ENCODE measurements around the gene PPP6R3. TPM values are rescaled to one million over a fixed set of nuclear protein-coding genes. Genes with fewer than 3 reads are reported as not detected.
A peak's percentile ranks its signal among the peaks of the same experiment; 100 is the strongest.
"Not testable (repeated sequence)": the region's sequence is repeated elsewhere in the genome, so short reads cannot be mapped to it uniquely, and the experiment has no call there.

The PPP6R3 gene
- total RNA-seq, 4 donors from 2014 or later, result 90.7 to 253 (median 164) TPM

DNA sequence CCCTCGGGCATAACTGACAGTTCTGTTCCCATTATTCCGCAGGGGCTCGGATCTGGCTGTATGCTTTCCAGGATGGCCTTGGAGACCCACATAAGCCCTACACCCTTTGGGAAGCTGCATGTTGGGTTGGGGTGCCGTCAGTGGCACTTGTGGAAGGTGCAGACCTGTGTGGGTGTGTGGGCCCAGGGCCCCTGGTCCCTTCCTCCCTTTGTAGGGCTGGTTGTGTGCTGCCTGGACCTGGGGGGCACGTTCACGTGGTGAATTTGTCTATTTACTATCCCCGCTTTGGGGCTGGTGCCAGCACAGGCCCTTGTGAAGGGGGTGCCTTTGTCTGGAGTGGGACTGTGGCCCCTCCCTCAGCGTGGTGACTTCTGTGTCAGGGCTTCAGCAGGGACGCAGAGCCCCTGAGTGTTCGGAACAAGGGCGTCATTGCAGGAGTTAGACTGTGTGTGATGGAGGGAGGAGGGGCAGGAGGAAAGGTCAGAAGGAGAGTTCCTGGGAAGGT, 15.0 kb upstream of the PPP6R3 start:
- intact Hi-C loops (cut with DNase I; ENCODE audit: low total_unique reads), result no loop called here
- DNase-seq, result no peak

DNA sequence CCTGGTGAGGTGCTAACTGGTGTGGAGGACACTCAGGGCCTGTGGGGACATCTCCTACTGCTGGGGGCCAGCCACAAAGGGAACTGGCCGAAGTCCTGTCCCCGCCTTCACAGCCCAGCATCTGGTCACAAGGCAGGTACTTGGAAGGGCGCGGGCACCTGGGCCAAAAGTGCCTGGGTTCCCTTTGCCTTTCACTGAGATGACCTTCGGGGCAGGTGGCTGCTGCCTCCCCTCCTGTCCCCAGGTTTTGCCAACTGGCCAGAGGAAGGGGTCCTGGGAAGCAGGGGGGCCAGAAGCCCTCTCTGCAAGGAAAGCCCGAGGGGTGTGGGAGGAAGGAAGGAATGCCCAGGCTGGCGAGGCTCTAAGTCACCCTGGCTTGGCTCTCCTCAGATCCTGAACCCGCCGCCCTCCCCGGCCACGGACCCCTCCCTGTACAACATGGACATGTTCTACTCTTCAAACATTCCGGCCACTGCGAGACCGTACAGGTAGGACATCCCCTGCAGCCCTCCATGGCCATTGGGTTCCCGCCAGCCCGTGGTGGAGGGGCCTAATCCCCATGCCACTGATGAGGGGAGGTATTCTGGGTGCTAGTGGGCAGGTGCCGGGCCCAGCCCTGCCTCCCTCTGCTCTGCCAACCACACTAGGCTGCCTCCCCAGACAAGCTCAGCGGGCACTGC, 14.4 kb upstream of the PPP6R3 start:
- TF ChIP-seq, protein P1, sequence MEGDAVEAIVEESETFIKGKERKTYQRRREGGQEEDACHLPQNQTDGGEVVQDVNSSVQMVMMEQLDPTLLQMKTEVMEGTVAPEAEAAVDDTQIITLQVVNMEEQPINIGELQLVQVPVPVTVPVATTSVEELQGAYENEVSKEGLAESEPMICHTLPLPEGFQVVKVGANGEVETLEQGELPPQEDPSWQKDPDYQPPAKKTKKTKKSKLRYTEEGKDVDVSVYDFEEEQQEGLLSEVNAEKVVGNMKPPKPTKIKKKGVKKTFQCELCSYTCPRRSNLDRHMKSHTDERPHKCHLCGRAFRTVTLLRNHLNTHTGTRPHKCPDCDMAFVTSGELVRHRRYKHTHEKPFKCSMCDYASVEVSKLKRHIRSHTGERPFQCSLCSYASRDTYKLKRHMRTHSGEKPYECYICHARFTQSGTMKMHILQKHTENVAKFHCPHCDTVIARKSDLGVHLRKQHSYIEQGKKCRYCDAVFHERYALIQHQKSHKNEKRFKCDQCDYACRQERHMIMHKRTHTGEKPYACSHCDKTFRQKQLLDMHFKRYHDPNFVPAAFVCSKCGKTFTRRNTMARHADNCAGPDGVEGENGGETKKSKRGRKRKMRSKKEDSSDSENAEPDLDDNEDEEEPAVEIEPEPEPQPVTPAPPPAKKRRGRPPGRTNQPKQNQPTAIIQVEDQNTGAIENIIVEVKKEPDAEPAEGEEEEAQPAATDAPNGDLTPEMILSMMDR (IDR thresholded peaks at IDR 0.05), result no peak
- no peak for TF ChIP-seq POLR2A (IDR thresholded peaks at IDR 0.05)
- H3K27me3 ChIP-seq, result no peaks in the 10 kb centered on the region
- intact Hi-C loops (cut with DNase I; ENCODE audit: low total_unique reads), result no loop called here
- no peaks in the 10 kb centered on the region for H3K9me3 ChIP-seq
- DNase-seq, result no peak
- H3K27ac ChIP-seq, result no peak overlapping the region
- H3K36me3 ChIP-seq, result no peaks in the 10 kb centered on the region
- no peaks in the 10 kb centered on the region for H3K4me1 ChIP-seq
- no peak overlapping the region for H3K4me3 ChIP-seq

More for the DNA sequence above, 15.0 kb upstream of the PPP6R3 start:
- no peaks in the 10 kb centered on the region for H3K27me3 ChIP-seq
- H3K4me3 ChIP-seq, result no peak overlapping the region
- no peaks in the 10 kb centered on the region for H3K36me3 ChIP-seq
- H3K4me1 ChIP-seq, result no peaks in the 10 kb centered on the region
- no peak overlapping the region for H3K27ac ChIP-seq
- TF ChIP-seq, protein P1 (IDR thresholded peaks at IDR 0.05), result no peak
- no peak for TF ChIP-seq POLR2A (IDR thresholded peaks at IDR 0.05)
- H3K9me3 ChIP-seq, result no peaks in the 10 kb centered on the region

- TF ChIP-seq, protein P1 (IDR thresholded peaks at IDR 0.05), result peak; percentile 88 to 93 (median 92)
- no peak for TF ChIP-seq POLR2A (IDR thresholded peaks at IDR 0.05)
- Histone ChIP-seq H3K4me3 (no peak overlapping the region), H3K27ac (no peak overlapping the region), H3K9me3 (no peaks in the 10 kb centered on the region), H3K4me1 (no peaks in the 10 kb centered on the region), H3K36me3 (no peaks in the 10 kb centered on the region), H3K27me3 (no peaks in the 10 kb centered on the region)
- peak; percentile 73 to 78 for DNase-seq
- intact Hi-C loops (cut with DNase I; ENCODE audit: low total_unique reads), result no loop called here
Observed at GRCh38 chr11:68447015-68447801, 13.3 kb upstream of the PPP6R3 start.

DNA sequence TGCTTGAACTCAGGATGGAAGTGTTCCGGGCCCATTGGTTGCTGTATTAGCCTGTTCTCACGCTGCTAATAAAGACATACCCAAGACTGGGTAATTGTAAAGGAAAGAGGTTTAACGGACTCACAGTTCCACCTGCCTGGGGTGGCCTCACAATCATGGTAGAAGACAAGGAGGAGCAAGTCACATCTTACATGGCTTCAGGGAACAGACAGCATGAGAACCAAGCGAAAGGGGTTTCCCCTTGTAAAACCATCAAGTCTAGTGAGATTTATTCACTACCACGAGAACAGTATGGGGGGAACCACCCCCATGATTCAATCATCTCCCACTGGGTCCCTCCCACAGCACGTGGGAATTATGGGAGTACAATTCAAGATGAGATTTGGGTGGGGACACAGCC, 12.6 kb upstream of the PPP6R3 start:
- DNase-seq; H3K4me1 ChIP-seq; intact Hi-C loops (cut with DNase I; ENCODE audit: low total_unique reads): not testable (repeated sequence)

DNA sequence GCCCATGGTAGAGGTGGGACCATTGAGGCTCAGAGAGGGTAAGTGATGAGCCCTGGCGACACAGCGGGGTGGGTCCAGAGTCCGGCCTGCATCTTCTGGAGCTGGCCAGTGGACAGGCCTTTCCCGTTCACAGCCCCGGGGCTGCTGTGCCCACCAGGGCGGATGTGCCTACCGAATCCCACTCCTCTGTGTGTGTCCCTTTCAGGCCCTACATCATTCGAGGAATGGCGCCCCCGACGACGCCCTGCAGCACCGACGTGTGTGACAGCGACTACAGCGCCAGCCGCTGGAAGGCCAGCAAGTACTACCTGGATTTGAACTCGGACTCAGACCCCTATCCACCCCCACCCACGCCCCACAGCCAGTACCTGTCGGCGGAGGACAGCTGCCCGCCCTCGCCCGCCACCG, 11.9 kb upstream of the PPP6R3 start:
- no peak for DNase-seq
- intact Hi-C loops (cut with DNase I; ENCODE audit: low total_unique reads), result no loop called here
- no peaks in the 10 kb centered on the region for H3K36me3 ChIP-seq

More for the DNA sequence above, 12.6 kb upstream of the PPP6R3 start:
- H3K27ac ChIP-seq, H3K4me3 ChIP-seq, H3K9me3 ChIP-seq, H3K36me3 ChIP-seq, H3K27me3 ChIP-seq: not testable (repeated sequence)

More for the DNA sequence above, 11.9 kb upstream of the PPP6R3 start:
- Histone ChIP-seq H3K9me3 (no peaks in the 10 kb centered on the region), H3K4me3 (no peak overlapping the region), H3K27ac (no peak overlapping the region), H3K4me1 (no peaks in the 10 kb centered on the region), H3K27me3 (no peaks in the 10 kb centered on the region)
- TF ChIP-seq, protein P1 (IDR thresholded peaks at IDR 0.05), result no peak
- no peak for TF ChIP-seq POLR2A (IDR thresholded peaks at IDR 0.05)

All from uterus (tissue), 4 donors.